Left renal pelvis (tissue), 4 donors: ENCODE measurements around the gene MTMR2. TPM values are rescaled to one million over a fixed set of nuclear protein-coding genes. Genes with fewer than 3 reads are reported as not detected.

Experiments
- DNase-seq, 4 donors: peaks; one replicate each; pipeline ENCODE4 v3.0.0-alpha.2; 2013; ENCODE audit warnings: low read depth in 4 of 4, low spot score in 3 of 4
- polyA plus RNA-seq, 4 donors: library from polyadenylated mRNA; unstranded; fragments of 120-200 nt; gene quantifications; one replicate each; pipeline ENCODE4 v1.2.1, GENCODE V29; 2013; ENCODE audit not compliant: insufficient read length in 4 of 4

The MTMR2 gene
- polyA plus RNA-seq, 4 donors = 41.7 to 69.1 (median 60.2) TPM

- DNase-seq = peak; percentile 98 to 99 (median 98)
Observed at GRCh38 chr11:95789506-95790122, 134.3 kb downstream of the MTMR2 start, which contains the start of gene FAM76B. Gene FAM76B, minus strand, starts transcription at chr11:95789782. Its CDS starts 304 bp downstream, at chr11:95789478.

GRCh38 chr11:95788921-95789505 is 134.9 kb downstream of the MTMR2 start:
- DNase-seq = peak; percentile 21 to 35 (median 30)

Other genes with a start within 250 kb of the MTMR2 start
- gene FAM76B, start 134.3 kb downstream of the MTMR2 start, polyA plus RNA-seq = 10 to 100 TPM; 44.6 to 65.0 (median 58.1) TPM
- 10 to 100 TPM; 68.9 to 93.1 (median 88.7) TPM for gene CEP57, start 133.6 kb downstream of the MTMR2 start, polyA plus RNA-seq